ENCODE data around the gene KRTAP10-3. TPM values are rescaled to one million over a fixed set of nuclear protein-coding genes. Genes with fewer than 3 reads are reported as not detected.
A peak's percentile ranks its signal among the peaks of the same experiment; 100 is the strongest.

Gene KRTAP10-3
- total and polyA plus RNA-seq, 2 of the 13 experiments (the other 11 are each of a cell fraction or from before 2014, with no cell fraction given): not detected

DNA sequence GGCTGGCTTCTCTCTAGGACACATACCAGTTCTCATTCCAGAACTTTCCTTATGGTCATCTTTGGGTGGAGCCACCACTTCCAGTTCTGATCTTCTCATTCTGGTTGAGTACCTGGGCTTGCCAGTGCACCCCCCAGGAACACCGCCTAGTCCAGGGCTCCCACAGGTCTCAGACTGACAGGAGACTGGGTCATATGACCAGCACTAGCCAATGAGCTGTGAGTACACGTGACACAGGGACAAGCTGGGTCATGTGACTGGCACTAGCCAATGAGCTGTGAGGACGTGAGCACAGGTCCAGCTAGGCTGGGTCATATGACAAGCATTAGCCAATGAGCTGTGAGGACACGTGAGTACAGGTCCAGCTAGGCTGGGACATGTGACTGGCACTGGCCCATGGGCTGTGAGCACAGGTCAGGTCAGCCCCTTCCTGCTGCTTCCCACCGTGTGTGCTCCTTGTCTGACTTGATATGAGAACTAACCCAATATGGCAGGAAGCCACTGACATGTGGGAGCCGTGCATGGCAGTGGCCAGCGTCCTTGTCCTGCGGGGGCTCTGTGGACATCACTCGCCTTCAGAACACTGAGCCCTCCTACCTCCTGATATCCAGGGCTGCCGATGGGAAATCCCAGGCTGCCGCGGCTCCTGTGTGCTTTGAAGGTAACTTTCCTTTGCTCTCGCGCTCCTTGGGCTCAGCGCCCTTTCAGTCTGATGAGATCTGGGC is 41.3 kb downstream of the KRTAP10-3 start (continued):
- TF ChIP-seq MYC (CRISPR knock-in tag; IDR thresholded peaks at IDR 0.05; ENCODE audit: borderline replicate concordance): peak; percentile 74; the same call in 1 of the 2 replicates
- no peak for TF ChIP-seq RORA (CRISPR knock-in tag; IDR thresholded peaks at IDR 0.05)
- no peak for TF ChIP-seq SP5 (CRISPR knock-in tag; IDR thresholded peaks at IDR 0.05; ENCODE audit: borderline replicate concordance, low read depth)
- TF ChIP-seq, protein P1, sequence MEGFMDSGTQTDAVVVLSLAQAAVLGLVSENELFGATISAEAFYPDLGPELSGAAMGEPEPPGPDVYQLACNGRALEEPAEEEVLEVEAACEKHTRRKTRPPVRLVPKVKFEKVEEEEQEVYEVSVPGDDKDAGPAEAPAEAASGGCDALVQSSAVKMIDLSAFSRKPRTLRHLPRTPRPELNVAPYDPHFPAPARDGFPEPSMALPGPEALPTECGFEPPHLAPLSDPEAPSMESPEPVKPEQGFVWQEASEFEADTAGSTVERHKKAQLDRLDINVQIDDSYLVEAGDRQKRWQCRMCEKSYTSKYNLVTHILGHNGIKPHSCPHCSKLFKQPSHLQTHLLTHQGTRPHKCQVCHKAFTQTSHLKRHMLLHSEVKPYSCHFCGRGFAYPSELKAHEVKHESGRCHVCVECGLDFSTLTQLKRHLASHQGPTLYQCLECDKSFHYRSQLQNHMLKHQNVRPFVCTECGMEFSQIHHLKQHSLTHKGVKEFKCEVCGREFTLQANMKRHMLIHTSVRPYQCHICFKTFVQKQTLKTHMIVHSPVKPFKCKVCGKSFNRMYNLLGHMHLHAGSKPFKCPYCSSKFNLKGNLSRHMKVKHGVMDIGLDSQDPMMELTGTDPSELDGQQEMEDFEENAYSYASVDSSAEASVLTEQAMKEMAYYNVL (CRISPR knock-in tag; IDR thresholded peaks at IDR 0.05; ENCODE audit: borderline replicate concordance): no peak
- TF ChIP-seq CBX5 (CRISPR knock-in tag; IDR thresholded peaks at IDR 0.05; ENCODE audit: borderline replicate concordance): no peak
- TF ChIP-seq NCOR1 (IDR thresholded peaks at IDR 0.05; ENCODE audit: borderline replicate concordance, low read length): no peak
- no peak for TF ChIP-seq ZNF383 (CRISPR knock-in tag; IDR thresholded peaks at IDR 0.05; ENCODE audit: borderline replicate concordance)
- TF ChIP-seq, protein P2, sequence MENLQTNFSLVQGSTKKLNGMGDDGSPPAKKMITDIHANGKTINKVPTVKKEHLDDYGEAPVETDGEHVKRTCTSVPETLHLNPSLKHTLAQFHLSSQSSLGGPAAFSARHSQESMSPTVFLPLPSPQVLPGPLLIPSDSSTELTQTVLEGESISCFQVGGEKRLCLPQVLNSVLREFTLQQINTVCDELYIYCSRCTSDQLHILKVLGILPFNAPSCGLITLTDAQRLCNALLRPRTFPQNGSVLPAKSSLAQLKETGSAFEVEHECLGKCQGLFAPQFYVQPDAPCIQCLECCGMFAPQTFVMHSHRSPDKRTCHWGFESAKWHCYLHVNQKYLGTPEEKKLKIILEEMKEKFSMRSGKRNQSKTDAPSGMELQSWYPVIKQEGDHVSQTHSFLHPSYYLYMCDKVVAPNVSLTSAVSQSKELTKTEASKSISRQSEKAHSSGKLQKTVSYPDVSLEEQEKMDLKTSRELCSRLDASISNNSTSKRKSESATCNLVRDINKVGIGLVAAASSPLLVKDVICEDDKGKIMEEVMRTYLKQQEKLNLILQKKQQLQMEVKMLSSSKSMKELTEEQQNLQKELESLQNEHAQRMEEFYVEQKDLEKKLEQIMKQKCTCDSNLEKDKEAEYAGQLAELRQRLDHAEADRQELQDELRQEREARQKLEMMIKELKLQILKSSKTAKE (CRISPR knock-in tag; IDR thresholded peaks at IDR 0.05; ENCODE audit: borderline replicate concordance): no peak
- TF ChIP-seq ZNF343 (CRISPR knock-in tag; IDR thresholded peaks at IDR 0.05): 0 out of 2 replicates have a peak, but pooled peaks have one; percentile 44
- no peak for TF ChIP-seq ZFP62 (CRISPR knock-in tag; IDR thresholded peaks at IDR 0.05)
- no peak for TF ChIP-seq SRSF4 (IDR thresholded peaks at IDR 0.05; ENCODE audit: low read depth, low read length, poor library complexity, severe bottlenecking)
- TF ChIP-seq ETV5 (CRISPR knock-in tag; IDR thresholded peaks at IDR 0.05; ENCODE audit: borderline replicate concordance): peak; percentile 33; the same call in 1 of the 2 replicates
- no peak for TF ChIP-seq HNF4A (CRISPR knock-in tag; IDR thresholded peaks at IDR 0.05)
- no peak for TF ChIP-seq KDM6A (CRISPR knock-in tag; IDR thresholded peaks at IDR 0.05; ENCODE audit: low read depth)
- no peak for TF ChIP-seq YEATS4 (CRISPR knock-in tag; IDR thresholded peaks at IDR 0.05; ENCODE audit: borderline replicate concordance)
- TF ChIP-seq ZFP36 (IDR thresholded peaks at IDR 0.05; ENCODE audit: borderline replicate concordance, low read depth, low read length, partially characterized antibody): no peak
- TF ChIP-seq, protein P3, sequence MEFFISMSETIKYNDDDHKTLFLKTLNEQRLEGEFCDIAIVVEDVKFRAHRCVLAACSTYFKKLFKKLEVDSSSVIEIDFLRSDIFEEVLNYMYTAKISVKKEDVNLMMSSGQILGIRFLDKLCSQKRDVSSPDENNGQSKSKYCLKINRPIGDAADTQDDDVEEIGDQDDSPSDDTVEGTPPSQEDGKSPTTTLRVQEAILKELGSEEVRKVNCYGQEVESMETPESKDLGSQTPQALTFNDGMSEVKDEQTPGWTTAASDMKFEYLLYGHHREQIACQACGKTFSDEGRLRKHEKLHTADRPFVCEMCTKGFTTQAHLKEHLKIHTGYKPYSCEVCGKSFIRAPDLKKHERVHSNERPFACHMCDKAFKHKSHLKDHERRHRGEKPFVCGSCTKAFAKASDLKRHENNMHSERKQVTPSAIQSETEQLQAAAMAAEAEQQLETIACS (CRISPR knock-in tag; IDR thresholded peaks at IDR 0.05): no peak
- TF ChIP-seq, protein P4, sequence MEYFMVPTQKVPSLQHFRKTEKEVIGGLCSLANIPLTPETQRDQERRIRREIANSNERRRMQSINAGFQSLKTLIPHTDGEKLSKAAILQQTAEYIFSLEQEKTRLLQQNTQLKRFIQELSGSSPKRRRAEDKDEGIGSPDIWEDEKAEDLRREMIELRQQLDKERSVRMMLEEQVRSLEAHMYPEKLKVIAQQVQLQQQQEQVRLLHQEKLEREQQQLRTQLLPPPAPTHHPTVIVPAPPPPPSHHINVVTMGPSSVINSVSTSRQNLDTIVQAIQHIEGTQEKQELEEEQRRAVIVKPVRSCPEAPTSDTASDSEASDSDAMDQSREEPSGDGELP (IDR thresholded peaks at IDR 0.05; ENCODE audit: borderline replicate concordance, low read depth): no peak
- no peak; the same call in 1 of the 2 replicates for TF ChIP-seq ZSCAN21 (CRISPR knock-in tag; IDR thresholded peaks at IDR 0.05; ENCODE audit: borderline replicate concordance)
- no peak for TF ChIP-seq DNMT1 (CRISPR knock-in tag; IDR thresholded peaks at IDR 0.05)
- TF ChIP-seq ZBTB7B (CRISPR knock-in tag; IDR thresholded peaks at IDR 0.05): no peak
- TF ChIP-seq MAFK (conservative IDR thresholded peaks at IDR 0.05 in 1 of 2, IDR thresholded peaks at IDR 0.05 in 1 of 2; ENCODE audit: low read length in 2 of 2): no peak
- TF ChIP-seq ZSCAN20 (CRISPR knock-in tag; IDR thresholded peaks at IDR 0.05; ENCODE audit: borderline replicate concordance): no peak
